HG02973 (cell line): Measurements from ENCODE around the gene FUT6.
"Not testable (repeated sequence)": the region's sequence is repeated elsewhere in the genome, so short reads cannot be mapped to it uniquely, and the experiment has no call there.

Source experiments
- ATAC-seq: cut with Tn5 transposase; IDR thresholded peaks from one replicate; pipeline ENCODE4 v1.9.1; 2021; ENCODE audit warnings: moderate library complexity; ENCODE audit not compliant: unreplicated experiment

FUT6 gene

DNA sequence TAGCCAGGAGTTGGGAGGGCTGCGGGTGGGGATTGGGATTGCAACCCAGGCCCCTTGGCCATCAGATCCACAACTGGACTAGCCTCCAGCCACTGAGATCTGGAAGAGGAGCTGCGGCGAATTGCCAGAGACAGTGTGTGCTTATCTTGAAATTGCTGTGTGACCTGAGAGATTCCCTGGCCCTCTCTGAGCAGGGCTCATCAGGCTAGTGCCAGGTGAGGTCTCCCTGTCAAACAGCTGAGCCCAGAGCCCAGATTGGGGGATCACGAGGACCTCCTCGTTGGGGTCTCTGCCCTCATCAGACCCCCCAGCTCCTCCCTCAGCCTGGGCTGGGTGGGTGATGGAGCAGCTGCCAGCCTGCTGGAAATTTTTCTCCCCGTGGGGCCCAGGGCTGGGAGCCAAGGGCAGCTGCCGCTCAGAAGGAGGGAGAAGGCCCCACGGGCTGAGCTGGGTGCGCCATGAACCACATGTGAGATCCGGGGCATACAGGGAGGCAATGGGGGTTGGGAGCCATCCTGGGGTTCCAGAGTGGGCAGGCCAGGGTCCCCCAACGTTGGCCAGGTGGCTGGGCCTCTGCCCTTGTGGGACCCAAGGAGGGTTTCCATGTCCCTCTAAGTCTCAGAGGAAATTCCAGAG is 23.6 kb upstream of the FUT6 start:
- ATAC-seq, result no peak

DNA sequence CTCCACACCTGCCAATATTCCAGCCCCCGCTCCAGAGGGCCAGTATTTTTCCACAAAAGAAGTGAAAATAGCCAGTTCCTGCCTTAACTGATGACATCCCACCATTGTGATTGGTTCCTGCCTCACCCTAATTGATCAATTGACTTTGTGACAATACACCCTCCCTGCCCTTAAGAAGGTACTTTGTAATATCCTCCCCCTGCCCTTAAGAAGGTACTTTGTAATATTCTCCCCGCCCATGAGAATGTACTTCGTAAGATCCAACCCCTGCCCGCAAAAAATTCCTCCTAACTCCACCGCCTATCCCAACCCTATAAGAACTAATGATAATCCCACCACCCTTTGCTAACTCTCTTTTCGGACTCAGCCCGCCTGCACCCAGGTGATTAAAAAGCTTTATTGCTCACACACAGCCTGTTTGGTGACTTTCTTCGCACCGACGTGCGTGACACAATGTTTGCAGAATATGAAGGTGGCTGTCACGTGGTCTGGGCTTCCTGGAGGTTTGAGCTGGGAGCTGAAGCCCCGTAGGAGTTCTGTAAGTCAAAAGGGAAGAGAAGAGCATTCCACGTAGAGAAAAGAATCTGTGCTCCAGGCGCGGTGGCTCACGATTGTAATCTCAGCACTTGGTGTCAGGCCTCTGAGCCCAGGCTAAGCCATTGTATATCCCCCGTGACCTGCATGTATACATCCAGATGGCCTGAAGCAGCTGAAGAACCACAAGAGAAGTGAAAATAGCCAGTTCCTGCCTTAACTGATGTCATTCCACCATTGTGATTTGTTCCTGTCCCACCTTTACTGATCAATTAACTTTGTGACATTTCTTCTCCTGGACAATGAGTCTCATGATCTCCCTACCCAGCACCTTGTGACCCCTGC is 17.9 kb upstream of the FUT6 start:
- no peak for ATAC-seq

DNA sequence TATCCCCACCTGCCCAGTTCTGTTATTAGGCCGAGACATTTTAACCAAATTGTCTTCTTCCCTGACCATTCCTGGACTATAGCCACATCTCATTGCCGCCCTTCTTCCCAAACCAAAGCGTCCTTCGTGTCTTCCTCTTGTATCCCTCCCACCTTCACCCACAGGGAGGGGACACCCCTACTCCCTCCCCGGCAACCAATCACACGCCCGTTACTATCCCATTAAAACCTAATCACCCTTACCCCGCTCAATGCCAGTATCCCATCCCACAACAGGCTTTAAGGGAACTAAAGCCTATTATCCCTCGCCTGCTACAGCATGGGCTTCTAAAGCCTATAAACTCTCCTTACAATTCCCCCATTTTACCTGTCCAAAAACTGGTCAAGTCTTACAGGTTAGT is 15.6 kb upstream of the FUT6 start:
- ATAC-seq, result not testable (repeated sequence)

DNA sequence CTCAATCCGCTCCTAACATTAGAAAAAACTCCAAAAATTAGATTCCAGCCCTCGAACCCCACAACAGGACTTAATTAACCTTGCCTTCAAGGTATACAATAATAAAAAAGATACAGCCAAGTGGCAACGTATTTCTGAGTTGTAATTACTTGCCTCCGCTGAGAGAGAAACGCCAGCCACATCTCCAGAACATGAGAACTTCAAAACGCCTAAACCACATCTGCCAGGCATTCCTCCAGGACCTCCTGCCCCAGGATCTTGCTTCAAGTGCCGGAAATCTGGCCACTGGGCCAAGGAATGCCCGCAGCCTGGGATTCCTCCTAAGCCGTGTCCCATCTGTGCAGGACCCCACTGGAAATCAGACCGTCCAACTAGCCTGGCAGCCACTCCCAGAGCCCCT is 14.6 kb upstream of the FUT6 start:
- not testable (repeated sequence) for ATAC-seq

DNA sequence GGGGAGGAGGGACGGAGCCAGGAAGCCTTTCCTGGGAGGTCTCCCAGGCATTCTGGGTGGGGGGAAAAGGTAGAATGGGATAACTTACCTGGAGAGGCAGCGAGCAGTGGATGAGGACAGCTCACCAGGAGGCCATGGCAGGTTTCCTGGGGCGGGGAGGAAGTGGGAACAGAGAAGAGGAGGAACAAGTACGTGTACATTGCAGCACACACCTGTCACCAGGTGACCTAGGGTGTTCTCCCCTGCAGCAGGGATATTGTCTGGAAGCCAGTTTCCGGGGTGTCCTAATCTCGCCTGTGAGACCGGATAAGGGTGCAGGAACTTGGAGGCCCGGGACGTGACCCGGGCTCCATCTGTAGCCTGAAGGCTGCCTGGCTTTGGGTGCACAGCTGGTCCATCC is 11.8 kb upstream of the FUT6 start, which contains the start of gene FUT3:
Gene FUT3, minus strand, starts transcription at position 148 of the 400 bp plus-strand sequence.
- ATAC-seq, result no peak

GRCh38 chr19:5850743-5851293 is 11.3 kb upstream of the FUT6 start:
- no peak for ATAC-seq

DNA sequence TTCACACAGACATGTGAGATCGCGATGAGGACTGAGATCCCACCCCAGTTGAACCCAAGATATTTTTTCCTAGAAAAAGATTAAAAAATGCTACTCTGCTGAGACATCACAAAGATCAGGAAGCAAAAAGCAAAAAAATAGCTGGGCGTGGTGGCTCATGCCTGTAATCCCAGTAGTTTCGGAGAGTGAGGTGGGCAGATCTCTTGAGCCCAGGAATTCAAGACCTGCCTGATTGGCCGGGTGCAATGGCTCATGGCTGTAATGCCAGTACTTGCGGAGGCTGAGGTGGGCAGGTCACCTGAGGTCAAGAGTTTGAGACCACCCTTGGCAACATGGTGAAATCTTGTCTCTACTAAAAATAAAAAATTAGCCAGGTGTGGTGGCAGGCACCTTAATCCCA is 10.7 kb upstream of the FUT6 start:
- no peak for ATAC-seq

- not testable (repeated sequence) for ATAC-seq
These were observed 9.1 kb upstream of the FUT6 start for GRCh38 chr19:5848621-5849020.

DNA sequence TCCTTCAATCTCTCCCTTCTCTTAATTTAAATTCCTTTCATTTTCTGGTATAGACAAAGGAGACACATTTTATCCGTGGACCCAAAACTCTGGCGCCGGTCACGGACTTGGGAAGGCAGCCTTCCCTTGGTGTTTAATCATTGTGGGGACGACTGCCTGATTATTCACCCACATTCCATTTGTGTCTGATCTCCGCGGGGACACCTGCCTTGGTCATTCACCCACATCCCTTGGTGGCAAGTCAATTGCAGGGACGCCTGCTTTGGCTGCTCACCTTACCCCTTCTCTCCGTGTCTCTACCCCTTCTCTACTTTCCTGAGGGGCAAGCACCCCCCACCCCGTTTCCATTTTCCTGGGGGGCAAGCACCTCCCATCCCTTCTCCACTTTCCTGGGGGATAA is 8.3 kb upstream of the FUT6 start:
- ATAC-seq, result not testable (repeated sequence)

DNA sequence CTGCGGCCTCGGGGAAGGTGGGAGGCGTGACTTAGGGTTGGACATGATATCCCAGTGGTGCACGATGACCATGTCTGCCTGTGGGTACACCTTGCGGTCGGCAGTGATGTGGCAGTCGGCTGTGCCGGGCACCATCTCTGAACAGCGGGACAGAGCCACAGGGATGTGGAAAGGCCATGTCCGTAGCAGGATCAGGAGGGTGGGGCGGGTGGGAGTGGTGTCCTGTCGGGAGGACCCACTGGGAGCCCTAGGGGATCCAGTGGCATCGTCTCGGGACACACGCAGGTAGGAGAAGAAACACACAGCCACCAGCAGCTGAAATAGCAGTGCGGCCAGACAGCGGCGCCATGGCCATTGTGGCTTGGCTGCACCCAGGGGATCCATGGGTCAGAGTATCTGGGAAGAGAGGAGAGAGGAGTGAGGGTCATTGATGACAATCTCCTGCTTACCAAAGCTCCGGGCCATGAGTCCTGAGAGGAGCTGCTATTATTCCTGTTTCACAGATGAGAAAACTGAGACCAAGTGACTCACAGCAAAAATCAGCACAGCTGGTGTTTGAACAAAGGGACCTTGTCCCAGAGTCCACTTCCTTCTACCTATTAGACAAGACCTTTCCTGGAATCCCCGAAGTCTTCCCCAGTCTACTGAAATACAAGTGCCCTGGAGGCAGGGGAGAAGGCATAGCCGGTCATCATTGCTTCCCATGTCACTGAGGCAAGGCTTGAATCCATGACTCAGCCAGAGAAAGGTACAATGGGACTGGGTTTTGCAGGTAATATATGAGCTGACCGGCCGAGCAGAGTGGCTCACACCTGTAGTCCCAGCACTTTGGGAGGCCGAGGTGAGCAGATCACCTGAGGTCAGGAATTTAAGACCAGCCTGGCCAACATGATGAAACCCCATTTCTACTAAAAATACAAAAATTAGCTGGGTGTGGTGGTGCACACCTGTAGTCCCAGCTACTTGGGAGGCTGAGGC is 5.2 kb upstream of the FUT6 start:
- no peak for ATAC-seq

- ATAC-seq, result no peak
These were observed 3.9 kb upstream of the FUT6 start for GRCh38 chr19:5843295-5843927.

GRCh38 chr19:5841735-5842111 is 2.2 kb upstream of the FUT6 start:
- not testable (repeated sequence) for ATAC-seq

GRCh38 chr19:5838353-5839064 is 993 bp downstream of the FUT6 start:
- ATAC-seq, result no peak

GRCh38 chr19:5837761-5838352 is 1.6 kb downstream of the FUT6 start:
- no peak for ATAC-seq

DNA sequence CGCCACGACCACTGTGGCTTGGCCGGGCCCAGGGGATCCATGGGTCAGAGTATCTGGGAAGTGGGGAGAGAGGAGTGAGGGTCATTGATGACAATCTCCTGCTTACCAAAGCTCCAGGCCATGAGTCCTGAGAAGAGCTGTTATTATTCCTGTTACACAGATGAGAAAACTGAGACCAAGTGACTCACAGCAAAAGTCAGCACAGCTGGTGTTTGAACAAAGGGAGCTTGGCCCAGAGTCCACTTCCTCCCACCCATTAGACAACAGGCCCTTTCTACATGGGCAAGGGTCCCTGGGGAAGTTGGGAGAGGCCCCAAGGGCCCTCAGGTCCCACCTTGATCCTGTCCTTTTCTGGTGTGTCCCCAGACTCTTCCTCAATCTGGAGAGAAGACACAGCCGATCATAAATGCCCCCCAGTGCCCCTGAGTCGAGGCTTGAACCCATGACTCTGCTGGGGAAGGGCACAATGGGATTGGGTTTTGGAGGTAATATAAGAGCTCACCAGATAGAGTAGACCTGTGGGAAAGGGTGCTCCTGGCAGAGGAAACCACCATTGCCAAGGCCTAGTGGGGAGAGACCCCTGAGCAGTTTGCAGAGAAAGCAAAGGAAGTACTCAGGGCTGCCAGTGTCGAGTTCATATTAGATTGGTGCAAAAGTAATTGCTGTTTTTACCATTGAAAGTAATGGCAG is 6.8 kb downstream of the FUT6 start:
- no peak for ATAC-seq

- ATAC-seq, result no peak
These were observed 7.4 kb downstream of the FUT6 start for GRCh38 chr19:5832061-5832460.

- ATAC-seq, result no peak
These were observed 8.3 kb downstream of the FUT6 start for GRCh38 chr19:5831159-5831558.

DNA sequence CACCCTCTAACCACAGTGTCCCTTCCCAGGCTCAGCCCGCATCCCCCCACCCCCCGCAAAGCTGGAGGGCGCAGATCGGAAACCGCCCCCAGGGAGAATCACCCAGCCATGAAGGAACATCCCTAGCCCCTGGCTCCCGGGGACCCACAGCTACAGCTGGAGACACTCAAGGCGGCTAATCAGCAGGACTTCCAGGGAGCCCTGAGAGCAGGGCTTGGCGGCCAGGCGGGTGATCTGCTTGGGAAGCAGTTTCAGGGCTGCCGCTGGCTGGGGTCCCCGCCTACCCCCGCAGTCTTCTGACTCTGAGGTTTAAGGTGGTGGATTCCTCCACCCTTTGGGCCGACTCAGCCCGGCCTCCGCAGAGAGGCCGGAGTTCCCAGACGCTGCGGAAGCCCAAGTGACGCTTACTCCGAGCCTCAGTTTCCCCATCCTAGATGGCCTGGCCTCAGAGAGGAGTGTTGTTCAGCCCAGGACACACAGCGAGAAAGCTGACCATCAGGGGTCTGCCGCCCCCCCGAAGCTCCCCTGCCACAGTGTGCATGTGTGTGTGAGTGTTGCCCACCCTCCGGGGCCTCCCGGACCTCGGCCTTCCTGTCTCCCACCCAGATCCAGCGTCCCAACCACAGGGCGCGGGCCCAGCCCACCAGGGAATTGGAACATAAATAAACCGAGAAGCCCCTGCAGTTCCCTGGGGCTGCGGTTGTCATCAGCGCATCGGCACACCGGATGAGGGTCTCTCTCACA is 9.8 kb downstream of the FUT6 start:
- ATAC-seq, result no peak
